Measurements from ENCODE around the gene TMEM256.

The TMEM256 gene

GRCh38 chr17:7407082-7407481 is 3.2 kb upstream of the TMEM256 start:
- no peak for DNase-seq

- DNase-seq = peak; percentile 9
Measured at GRCh38 chr17:7406235-7406825, 2.4 kb upstream of the TMEM256 start.

- DNase-seq = no peak
Measured at GRCh38 chr17:7405350-7406234, 1.7 kb upstream of the TMEM256 start.

GRCh38 chr17:7404737-7405349 is 946 bp upstream of the TMEM256 start:
- no peak for DNase-seq

GRCh38 chr17:7403727-7403976 is 245 bp downstream of the TMEM256 start:
- no peak for DNase-seq

- DNase-seq = no peak
Measured at GRCh38 chr17:7403043-7403726, 712 bp downstream of the TMEM256 start.

GRCh38 chr17:7398612-7399011 is 5.3 kb downstream of the TMEM256 start:
- no peak for DNase-seq

GRCh38 chr17:7396147-7396546 is 7.8 kb downstream of the TMEM256 start:
- DNase-seq = no peak

GRCh38 chr17:7394452-7395191 is 9.3 kb downstream of the TMEM256 start, which contains the start of gene PLSCR3:
Gene PLSCR3, minus strand, starts transcription at chr17:7394525. Its CDS starts 415 bp downstream, at chr17:7394110.
- no peak for DNase-seq

- no peak for DNase-seq
Measured at GRCh38 chr17:7393613-7394451, 10.1 kb downstream of the TMEM256 start.

GRCh38 chr17:7392696-7393612 is 10.9 kb downstream of the TMEM256 start:
- no peak for DNase-seq

- no peak for DNase-seq
Measured at GRCh38 chr17:7391307-7391706, 12.6 kb downstream of the TMEM256 start.

- DNase-seq = no peak
Measured at GRCh38 chr17:7389924-7390910, 13.7 kb downstream of the TMEM256 start.

- no peak for DNase-seq
Measured at GRCh38 chr17:7388856-7389255, 15.0 kb downstream of the TMEM256 start.

- no peak for DNase-seq
Measured at GRCh38 chr17:7384489-7385081, 19.3 kb downstream of the TMEM256 start.

- DNase-seq = no peak
Measured at GRCh38 chr17:7383742-7384488, 20.0 kb downstream of the TMEM256 start.

- DNase-seq = no peak
Measured at GRCh38 chr17:7383371-7383741, 20.5 kb downstream of the TMEM256 start.

- no peak for DNase-seq
Measured at GRCh38 chr17:7382901-7383300, 21.0 kb downstream of the TMEM256 start.
